ENCODE results near the gene GOLIM4. TPM values are rescaled to one million over a fixed set of nuclear protein-coding genes. Genes with fewer than 3 reads are reported as not detected.
A peak's percentile ranks its signal among the peaks of the same experiment; 100 is the strongest.
"Not testable (repeated sequence)": the region's sequence is repeated elsewhere in the genome, so short reads cannot be mapped to it uniquely, and the experiment has no call there.

Gene GOLIM4
- total RNA-seq, 2 donors from 2014 or later = 52.3 to 52.4 TPM

DNA sequence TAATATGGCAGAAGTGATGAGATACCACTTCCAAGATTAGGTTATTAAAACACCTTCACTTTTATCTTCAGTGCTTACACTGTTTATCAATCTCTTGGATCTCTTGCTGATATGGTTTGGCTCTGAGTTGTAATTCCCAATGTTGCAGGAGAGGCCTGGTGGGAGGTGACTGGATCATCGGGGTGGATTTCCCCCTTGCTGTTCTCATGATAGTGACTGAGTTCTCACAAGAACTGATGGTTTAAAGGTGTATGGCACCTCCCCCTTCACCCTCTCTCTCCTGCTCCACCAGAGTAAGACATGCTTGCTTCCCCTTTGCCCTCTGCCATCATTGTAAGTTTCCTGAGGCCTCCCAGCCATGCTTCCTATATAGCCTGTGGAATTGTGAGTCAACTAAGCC lies 11.8 kb downstream of the GOLIM4 start:
- ATAC-seq = no peak
- intact Hi-C loops (cut with DNase I) = no loop called here
- no peak for DNase-seq

DNA sequence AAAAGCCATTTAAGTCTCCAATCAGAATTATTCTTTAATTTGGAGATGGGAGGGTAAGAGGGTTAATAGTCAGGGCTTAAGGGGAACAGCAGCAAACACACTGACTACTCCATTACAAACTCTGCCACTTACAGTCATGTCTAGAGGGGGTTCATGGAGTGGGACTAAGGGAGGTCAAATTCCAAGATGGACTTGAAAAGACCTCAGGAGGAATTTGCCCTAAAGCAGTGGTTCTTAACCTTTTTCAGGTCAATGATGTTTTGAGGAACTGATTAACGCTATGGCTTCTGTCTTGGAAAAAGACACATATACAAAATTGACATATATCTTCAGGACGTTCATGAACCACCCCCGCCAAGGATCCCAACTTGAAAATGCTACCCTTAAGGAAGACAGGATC lies 13.9 kb downstream of the GOLIM4 start:
- no peak for DNase-seq
- no peak for ATAC-seq
- intact Hi-C loops (cut with DNase I) = no loop called here

DNA sequence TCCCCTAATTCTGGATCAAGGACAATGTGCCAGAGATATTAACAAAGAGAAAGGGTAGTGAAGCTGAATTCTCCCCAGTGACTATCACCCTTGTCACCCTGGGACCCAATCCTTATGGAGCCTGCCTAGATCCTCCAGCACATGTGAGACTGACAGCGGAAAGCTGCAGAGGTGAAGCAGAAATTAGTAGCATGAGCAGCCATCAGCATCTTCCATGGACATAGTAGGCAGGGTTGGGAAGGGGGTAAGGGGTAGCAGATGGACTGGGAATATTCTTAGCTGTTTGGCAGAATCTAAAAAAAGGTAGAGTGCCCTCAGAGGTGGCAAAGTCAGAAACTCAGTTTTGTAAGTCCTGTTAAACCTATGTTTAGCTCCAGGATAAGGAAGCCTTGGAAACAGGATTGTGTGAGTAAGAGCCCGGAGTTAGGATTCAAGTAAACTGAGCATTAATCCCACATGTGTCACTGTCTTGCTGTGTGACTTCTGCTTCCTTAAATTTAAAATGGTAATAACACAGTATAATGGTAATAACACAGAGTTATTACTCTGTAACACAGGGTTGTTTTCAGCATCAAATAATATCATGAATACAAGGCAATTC lies 14.5 kb downstream of the GOLIM4 start:
- ATAC-seq = peak in 1 of 2 donors; percentile 39
- intact Hi-C loops (cut with DNase I) = no loop called here
- no peak for DNase-seq

DNA sequence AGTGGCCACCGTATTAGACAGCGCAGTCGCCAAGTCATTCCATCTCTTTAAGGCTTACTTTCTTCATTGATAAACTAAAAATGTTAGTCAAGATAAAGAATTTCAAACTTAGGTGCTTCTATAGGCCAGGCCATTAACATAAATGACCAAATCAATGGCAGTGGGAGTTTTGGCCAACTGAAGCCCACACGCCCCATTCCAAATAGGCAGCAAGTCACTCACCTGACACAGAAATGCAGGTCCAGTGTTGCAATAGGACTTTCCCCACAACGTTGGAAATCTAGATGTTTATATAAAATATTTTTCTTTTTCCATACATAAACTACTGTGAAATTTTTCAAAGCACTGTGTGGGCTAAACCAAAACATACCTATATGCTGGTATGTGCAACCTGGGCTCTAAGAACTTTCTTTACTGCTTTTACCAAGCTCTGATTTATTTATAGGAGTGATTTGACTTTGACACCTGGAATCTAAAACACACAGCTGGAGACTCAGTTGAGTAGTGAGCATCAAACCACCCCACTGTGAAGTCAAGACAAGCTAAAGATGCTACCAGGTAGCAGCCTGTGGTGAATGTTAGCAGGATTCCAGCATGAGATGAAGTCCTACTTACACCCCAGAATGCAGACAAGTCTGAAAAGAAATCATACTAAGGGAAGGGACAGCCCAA lies 15.1 kb downstream of the GOLIM4 start:
- no peak for DNase-seq
- ATAC-seq = no peak
- intact Hi-C loops (cut with DNase I) = no loop called here

DNA sequence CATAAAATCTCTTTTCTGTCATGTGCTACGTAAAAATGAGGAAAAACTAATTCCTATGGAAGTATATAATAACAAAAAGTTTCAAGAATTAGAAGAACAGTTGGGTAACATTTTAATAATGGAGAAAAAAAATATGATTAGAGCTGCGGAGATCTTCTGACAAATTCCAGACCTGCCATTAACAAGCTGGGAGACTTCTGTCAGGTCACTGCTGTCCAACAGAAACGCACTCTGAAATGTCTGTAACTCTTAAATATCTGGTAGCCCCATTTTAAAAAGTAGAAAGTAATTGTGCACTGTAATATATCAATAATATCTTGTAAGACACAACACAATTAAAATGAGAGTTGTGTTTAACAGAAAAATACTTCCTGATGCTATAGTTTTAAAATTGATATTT lies 15.7 kb downstream of the GOLIM4 start:
- DNase-seq (no peak), ATAC-seq (no peak)
- intact Hi-C loops (cut with DNase I) = no loop called here

DNA sequence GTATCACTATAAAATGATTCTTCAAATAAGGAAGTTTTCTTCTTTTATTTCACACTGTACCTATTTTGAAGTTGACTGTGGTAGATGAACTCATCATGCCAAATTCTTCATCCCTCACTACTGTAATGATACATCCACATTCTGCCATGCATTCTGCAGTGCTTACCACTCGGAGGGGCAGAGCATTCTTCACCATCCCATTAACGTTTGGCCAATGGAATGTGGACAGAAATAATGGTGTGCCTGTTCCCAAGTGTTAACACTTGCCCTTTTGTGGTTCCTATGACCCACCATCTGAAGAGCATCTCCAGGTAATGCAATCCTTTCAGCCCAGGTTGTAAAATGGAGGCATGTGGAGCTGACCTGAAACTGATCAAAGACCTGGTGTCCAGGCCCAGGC lies 18.6 kb downstream of the GOLIM4 start:
- intact Hi-C loops (cut with DNase I) = no loop called here
- DNase-seq = no peak
- no peak for ATAC-seq

DNA sequence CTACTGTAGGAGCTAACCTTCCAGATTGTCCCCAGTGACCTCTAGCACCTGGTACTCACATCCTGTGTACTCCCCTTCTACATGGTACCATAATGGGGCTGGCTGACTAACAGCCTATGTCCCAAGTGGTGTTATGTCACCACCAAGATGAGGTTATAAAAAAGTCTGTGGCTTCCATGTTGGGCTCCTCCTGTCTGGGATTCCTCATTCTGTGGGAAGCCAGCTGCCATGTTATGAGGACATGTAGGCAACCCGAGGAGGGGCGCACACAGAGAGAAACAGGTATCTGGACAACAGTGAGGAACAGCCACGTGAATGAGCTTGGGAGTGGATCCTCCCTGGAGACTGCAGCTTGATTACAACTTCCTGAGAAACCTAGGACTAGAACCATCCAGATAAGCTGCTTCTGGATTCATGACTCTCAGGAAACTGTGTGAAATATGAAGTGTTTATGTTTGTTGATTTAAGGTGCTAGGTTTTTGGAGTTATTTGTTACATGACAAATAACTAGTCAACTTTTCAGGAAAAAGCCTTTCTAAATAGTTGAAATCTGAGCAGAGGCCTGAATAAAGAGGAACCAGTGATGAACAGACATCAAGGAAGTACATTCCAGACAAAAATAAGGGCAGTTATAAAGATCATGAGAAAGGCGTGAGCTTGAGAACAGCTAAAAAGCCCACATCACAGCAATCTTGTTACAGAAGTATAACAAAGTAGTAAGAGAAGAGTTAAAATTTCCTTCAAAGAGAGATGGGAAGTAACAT lies 21.7 kb downstream of the GOLIM4 start:
- peak in 1 of 2 donors; percentile 28 for ATAC-seq
- DNase-seq = no peak
- intact Hi-C loops (cut with DNase I) = no loop called here

DNA sequence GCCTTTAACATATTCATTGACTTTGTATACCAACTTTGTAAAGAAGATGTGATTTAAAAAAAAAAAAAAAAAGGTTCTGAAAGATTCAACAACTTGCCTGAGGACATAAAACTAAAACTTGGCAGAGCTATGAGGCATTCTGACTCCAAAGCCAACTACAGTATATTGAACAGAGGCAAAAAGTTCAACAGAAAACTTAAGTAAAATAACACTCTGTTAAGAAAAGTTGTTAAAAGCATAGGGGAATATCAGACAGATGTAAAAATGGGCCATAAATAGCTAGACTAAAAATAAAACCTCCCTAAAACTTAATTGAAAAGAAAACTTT lies 23.4 kb downstream of the GOLIM4 start:
- intact Hi-C loops (cut with DNase I) = no loop called here
- no peak for DNase-seq
- ATAC-seq = no peak

DNA sequence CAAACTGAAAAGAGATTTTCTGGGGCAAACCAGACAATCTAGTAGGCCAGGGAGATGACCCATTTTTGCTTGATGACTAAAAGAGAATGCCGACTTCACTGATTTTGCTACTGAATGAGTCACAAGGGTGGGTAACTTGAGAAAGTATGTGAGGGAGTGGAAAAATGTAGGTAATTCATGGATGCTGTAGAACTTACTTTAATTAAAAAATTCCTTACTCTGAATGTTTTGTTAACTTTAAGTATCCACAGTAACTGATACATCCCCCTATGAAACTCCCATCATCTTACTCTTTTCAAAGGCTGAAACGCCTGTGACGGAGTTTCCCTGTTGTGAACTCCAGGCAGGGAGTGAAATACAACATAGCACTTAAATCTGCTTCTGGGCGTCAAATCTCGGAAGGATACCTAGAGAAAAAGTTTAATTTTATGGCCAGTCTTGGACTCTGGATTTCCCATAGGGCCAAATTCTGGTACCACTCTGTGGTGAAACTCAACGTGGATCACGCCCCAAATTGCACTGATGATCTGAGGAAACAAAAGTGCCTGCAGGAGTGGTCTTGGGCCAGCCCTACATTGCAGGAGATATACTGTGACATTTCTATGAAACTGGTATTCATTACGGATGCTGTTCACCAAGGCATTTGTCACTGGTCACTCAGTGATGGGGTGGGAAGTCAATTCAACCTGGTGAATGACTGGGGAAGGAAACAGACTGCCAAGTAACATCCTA lies 24.0 kb downstream of the GOLIM4 start:
- ATAC-seq = peak; percentile 23 to 90
- intact Hi-C loops (cut with DNase I) = no loop called here
- DNase-seq = no peak

DNA sequence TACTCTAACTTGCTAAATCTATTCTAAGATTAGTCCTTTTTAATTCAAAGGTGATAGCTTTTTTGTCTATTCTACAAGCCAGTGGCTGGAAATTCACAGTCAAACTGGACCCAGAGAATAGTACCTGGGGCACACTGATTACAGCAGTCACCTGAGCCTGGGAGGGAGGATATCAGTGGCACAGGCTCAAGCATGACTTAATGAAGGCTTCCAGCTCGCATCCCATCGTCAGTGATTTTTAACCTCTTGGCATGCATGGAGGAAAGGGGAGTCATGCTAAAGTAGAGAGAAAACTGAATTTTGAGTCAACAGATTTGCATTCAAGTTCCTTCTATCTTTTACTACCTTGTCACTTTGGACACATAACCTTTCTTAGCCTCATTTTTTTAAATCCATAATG lies 24.8 kb downstream of the GOLIM4 start:
- intact Hi-C loops (cut with DNase I) = no loop called here
- ATAC-seq = no peak
- no peak for DNase-seq

DNA sequence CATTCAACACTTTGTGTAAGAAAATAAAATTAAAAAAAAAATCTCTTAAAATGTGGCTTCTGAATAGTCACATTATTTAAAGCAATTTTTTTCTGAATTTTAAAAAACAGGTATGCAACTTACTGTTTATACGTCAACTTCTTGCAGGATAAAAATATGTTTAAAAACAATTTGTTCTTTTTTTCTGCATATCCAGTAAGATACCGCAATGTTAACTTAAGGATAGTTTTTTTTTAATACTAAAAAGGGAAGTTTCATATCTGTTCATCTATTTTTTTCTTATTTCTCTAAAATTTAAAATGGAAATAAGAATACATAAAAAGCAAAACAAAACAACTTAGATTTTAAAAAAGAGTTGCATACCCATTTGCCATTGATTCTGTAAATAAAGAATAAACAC lies 27.4 kb downstream of the GOLIM4 start:
- ATAC-seq = no peak
- intact Hi-C loops (cut with DNase I) = no loop called here

DNA sequence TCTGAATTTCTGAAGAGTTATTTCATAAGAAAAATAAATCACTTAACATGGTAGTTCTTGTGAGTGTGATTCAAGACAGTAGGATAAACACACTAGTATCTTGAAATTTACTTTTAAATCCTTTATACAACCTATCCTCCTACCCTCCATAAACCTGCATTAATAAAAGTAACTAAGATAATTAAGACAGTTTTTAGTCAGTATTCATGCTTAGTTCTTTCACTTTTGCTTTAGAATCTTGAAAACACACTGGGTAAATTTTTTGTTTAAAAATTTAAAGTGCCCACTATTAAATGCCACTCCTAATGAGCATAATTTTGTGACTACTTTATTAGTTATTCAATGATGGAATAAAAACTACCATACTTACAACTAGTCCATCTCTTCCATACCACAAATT lies 28.8 kb downstream of the GOLIM4 start:
- no peak for ATAC-seq
- intact Hi-C loops (cut with DNase I) = no loop called here
- no peak for DNase-seq

More for the DNA sequence above, 27.4 kb downstream of the GOLIM4 start:
- no peak for DNase-seq

DNA sequence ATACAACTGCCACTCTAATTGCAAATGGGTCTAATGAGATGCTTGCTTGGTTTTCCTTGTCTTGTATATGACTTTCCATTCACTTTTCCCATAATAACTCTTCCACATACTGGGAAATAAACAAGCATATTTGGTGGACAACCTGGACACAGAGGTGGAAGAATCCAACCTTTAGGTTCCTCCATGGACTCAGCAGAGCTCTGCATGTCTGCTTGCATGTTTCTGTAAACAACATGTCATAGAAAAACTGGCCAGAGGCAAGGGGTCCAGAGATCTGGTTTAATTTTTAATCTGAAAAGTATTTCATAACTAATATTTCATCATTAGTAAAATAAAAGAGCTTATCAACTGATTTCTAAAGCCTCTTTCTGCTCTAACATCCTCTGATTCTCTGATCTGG lies 30.2 kb downstream of the GOLIM4 start:
- DNase-seq (no peak), ATAC-seq (no peak)
- intact Hi-C loops (cut with DNase I) = no loop called here

DNA sequence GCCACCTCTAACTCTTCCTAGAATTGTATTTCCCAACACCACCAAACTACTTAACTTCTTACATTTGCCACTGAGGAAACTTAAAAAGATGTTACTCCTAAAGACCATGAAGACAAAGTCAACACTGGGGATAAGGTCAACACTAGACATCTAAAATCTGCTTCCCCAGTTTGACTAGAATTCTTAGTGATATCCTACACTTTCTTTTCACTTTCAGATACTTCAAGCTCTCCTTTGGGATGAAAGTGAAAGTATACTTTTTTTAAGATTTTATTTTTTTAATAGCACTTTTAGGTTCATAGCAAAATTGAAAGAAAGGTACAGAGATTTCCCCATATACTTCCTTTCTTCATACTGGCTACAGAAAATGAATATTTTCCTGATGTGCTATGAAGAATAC lies 32.6 kb downstream of the GOLIM4 start:
- ATAC-seq = no peak
- intact Hi-C loops (cut with DNase I) = no loop called here
- DNase-seq = no peak

DNA sequence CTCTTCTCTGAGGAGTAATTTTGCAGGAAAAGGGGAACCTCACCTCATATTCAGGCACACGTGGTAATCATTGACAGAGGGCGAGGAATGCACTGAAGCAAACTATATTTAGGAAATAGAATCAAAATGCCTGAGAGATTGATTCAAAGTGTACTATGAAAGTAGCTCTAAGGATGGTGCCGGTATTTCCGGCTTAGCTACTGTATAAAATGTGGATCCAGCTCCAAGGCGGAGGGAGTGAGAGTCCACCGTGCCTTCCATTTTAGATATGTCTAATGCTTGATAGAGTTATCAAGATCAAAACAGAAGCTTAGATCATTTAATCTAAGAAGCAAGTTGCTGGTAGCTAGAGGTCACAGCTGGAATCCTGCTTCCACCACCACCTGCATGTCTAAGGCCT lies 33.0 kb downstream of the GOLIM4 start:
- intact Hi-C loops (cut with DNase I) = no loop called here
- ATAC-seq (no peak), DNase-seq (no peak)

DNA sequence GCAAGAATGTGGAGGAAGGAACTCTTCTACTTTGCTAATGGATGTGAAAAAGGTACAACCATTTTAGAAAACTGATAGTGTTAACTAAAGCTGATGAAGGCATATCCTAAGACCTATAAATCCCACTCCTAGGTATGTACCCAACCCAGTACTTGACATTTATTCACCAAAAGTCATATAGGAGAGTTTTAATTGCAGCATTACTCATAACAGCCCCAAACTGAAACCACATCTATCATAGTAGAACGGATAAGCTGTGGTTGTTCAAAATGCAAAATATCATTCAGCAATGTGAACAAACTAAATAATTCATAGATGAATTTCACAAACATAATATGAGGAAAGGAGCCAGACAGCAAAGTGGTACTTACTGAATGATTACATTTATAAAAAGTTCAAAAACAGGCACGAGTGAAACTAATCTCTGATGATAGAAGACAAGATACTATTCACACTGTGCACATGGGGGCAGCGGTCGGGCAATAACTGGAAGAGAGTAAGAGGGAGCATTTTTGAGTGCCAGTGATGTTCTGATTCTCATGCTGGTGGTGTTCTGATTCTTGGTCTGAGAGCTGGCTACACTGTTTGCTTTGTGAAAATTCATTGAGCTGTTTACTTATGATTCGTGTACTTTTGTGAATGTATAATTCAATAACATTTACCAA lies 34.3 kb downstream of the GOLIM4 start:
- intact Hi-C loops (cut with DNase I) = no loop called here
- ATAC-seq = no peak
- DNase-seq = no peak

DNA sequence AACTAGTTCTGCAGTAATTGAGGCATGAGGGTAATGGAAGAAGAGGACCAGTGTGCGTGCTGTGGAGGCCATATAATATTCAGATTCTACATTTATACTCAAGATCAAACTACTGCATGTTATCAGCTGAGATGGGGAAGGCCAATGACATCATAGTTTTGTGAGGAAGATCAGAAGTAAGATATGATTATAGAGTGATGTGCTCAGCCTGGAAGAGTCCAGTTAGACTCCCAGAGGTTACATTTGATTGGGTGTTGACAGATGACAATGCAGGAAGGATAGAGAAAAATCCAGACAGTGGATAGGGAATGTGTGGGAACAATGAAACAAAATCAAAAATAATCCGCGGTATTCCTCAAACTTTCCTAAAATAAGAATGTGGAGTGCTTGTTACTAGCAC lies 35.4 kb downstream of the GOLIM4 start:
- ATAC-seq (no peak), DNase-seq (no peak)
- intact Hi-C loops (cut with DNase I) = no loop called here

DNA sequence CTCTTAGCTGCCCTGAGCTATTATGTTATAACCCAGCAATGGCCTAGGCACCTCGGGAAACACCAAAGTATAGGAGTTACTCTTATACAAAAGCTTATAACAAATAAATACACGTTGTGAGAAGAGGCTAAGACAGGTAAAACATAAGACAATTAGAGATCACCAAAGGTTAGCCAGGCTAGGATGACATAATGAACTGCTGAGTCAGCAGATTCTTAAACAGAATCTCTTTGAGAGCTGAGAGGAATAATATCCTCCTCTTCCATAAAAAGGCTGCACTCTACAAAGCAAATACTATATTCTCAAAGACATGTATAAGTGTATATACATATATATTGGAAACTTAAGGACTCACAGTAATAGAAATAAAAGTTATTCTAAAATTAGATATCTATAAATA lies 37.2 kb downstream of the GOLIM4 start:
- ATAC-seq (no peak), DNase-seq (no peak)
- intact Hi-C loops (cut with DNase I) = no loop called here

DNA sequence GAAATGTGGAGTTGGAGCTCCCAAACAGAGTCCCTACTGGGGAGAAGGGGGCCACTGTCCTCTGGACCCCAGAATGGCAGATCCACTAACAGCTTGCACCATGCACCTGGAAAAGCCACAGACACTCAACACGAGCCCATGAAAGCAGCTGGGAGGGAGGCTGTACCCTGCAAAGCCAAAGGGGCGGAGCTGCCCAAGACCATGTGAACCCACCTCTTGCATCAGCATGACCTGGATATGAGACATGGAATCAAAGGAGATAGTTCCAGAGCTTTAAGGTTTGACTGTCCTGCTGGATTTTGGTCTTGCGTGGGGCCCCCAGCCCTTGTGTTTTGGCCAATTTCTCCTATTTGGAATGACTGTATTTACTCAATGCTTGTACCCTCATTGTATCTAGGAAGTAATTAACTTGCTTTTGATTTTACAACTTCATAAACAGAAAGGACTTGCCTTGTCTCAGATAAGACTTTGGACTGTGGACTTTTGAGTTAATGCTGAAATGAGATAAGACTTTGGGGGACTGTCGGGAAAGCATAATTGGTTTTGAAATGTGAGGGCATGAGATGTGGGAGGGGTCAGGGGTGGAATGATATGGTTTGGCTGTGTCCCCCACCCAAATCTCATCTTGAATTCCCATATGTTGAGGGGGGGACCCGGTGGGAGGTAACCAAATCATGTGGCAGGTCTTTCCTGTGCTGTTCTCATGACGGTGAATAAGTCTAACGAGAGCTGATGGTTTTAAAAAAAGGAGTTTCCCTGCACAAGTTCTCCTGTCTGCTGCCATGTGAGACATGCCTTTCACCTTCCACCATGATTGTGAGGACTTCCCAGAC lies 39.1 kb downstream of the GOLIM4 start:
- DNase-seq; ATAC-seq; intact Hi-C loops (cut with DNase I): not testable (repeated sequence)
